Ovary (tissue), 9 donors: Measurements from ENCODE around the gene PLEKHA5. TPM values are rescaled to one million over a fixed set of nuclear protein-coding genes. Genes with fewer than 3 reads are reported as not detected.
"Not testable (repeated sequence)": the region's sequence is repeated elsewhere in the genome, so short reads cannot be mapped to it uniquely, and the experiment has no call there.

ENCODE experiments used
- DNase-seq, 5 donors: peaks; one replicate each; pipeline ENCODE4 v3.0.0-alpha.2; 2019 to 2020
- H3K27ac ChIP-seq, 2 donors: fragments of 200-600 bp; one replicate each; pipeline versions ENCODE4 v1.5.1 to v1.8.0; 2019 to 2022
- H3K27me3 ChIP-seq: fragments of 200-600 bp; one replicate; pipeline ENCODE4 v1.8.0; 2022
- H3K36me3 ChIP-seq: fragments of 200-600 bp; sonication (generic); one replicate; pipeline ENCODE4 v1.5.1; 2019
- H3K4me1 ChIP-seq: one replicate; pipeline ENCODE4 v1.8.1; 2013; ENCODE audit warnings: mild to moderate bottlenecking, moderate library complexity; ENCODE audit not compliant: insufficient read depth
- H3K4me3 ChIP-seq: fragments of 200-600 bp; sonication (generic); one replicate; pipeline ENCODE4 v1.5.1; 2017
- H3K9me3 ChIP-seq, 2 donors: fragments of 200-600 bp in 1 of 2; sonication (generic) in 1 of 2; one replicate each; pipeline versions ENCODE4 v1.5.1 to v1.8.1; 2013 to 2019; ENCODE audit warnings: mild to moderate bottlenecking in 1 of 2, moderate library complexity in 1 of 2
- CTCF ChIP-seq, 3 donors: fragments of 450-650 bp in 2 of 3; fragments of 200-600 bp in 1 of 3; IDR thresholded peaks; one replicate each; pipeline versions ENCODE4 v1.5.1 to v1.8.0; 2016 to 2022; ENCODE audit warnings: antibody characterized with exemption in 3 of 3, mild to moderate bottlenecking in 1 of 3
- EP300 ChIP-seq: sonication (generic); formaldehyde crosslinking; IDR thresholded peaks from one replicate; pipeline ENCODE4 v1.6.1; 2017; ENCODE audit warnings: antibody characterized with exemption
- POLR2A ChIP-seq: fragments of 450-650 bp; IDR thresholded peaks from one replicate; pipeline ENCODE4 v1.6.1; 2017; ENCODE audit warnings: antibody characterized with exemption, mild to moderate bottlenecking, moderate library complexity
- WGBS, 3 donors: extraction: QIAGEN DNeasy Blood & Tissue Kit in 1 of 3; methylation state at CpG; one replicate each; pipeline versions ENCODE4 v1.1.5 to v1.1.7; 2013 to 2017; 5-methylcytosine and 5-hydroxymethylcytosine counted together
- intact Hi-C, 4 donors: fragments of 100-400 bp; cut with DNase I; formaldehyde crosslinking; loops; one replicate each; pipeline versions ENCODE4 v1.11.0 to v1.15.1; 2022 to 2023
- polyA plus RNA-seq, 2 donors: library from polyadenylated mRNA; stranded (reverse); fragments of 200-250 nt in 1 of 2; fragments of 350-450 nt in 1 of 2; fragmentation: Illumina TruSeq in 1 of 2; extraction: RNeasy Lipid Tissue Mini Kit (QIAGEN cat#74804) in 1 of 2; gene quantifications; one replicate each; pipeline ENCODE4 v1.2.3, GENCODE V29; 2013 to 2014
- total RNA-seq, 7 donors: library from RNA; depleted of rRNA in 2 of 7; stranded (reverse); fragments of >200 nt in 2 of 7; fragmentation: NEBNext Ultra II Directional in 3 of 7; extraction: Animal tissue kit (Norgen Biotek cat#: 25700) in 3 of 7; gene quantifications; one replicate each; pipeline versions ENCODE4 v1.1.0 to v1.2.4, GENCODE V29; 2016 to 2023
- donor health status: DM: no; HTN: no; CAD: no; lungs with moderate emphysema.
- donor health status: DM: no; HTN: no; CAD: no.
- donor health status: Bipolar disorder and iron deficiency.
- donor health status: DM: yes; HTN: yes; CAD: no.
- donor health status: DM: no; HTN: no; CAD: no.
- donor health status: DM: yes; HTN: yes; CAD: no.

The PLEKHA5 gene
- total and polyA plus RNA-seq, 9 donors: 32.2 to 65.6 (median 45.7) TPM

DNA sequence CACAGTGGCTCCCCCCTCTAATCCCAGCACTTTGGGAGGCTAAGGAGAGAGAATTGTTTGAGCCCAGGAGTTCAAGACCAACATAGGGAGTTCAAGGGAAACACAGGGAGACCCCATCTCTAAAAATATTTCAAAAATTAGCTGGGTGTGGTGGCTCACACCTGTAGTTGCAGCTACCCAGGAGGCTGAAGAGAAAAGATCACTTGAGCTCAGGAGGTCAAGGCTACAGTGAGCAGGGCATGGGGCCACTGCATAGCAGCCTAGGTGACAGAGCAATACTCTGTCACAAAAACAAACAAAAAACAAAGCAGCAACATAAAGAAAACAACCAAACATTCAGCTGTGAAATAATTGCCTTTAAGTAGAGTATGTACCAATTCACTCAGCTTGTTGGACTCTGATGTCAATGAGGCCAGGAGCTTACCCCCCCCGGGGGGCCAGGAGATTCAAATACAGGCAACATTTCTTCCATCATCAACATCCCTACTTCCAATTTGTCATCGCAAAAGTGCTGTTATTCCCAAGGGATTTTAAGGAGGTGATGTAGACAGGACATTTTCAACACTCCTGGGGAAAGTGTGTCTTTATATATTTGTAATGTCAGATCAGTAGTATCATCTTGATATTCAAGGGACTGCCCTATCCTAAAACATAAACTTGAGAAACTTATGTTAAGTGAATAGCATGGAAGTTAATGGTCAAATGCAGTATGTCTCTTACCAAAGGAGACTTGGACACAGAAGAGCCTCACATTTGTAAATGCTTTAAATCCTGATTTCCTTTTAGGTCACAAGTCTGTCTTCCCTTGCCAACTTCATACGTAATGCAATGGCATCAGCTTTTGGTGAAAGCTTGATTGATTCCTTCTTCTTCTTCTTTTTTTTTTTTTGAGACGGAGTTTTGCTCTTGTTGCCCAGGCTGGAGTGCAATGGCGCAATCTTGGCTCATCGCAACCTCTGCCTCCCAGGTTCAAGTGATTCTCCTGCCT is 269.1 kb downstream of the PLEKHA5 start:
- Histone ChIP-seq H3K27me3 (no peaks in the 10 kb centered on the region), H3K9me3 (no peaks in the 10 kb centered on the region), H3K4me1 (no peaks in the 10 kb centered on the region), H3K36me3 (no peaks in the 10 kb centered on the region), H3K4me3 (no peak overlapping the region), H3K27ac (no peak overlapping the region)
- intact Hi-C loops: no loop called here
- 78 to 85% (median 81%) methylated on average over 6 of the region's 6 CpGs for WGBS, 3 donors
- TF ChIP-seq CTCF (IDR thresholded peaks at IDR 0.05) (no peak), EP300 (no peak), POLR2A (no peak)
- DNase-seq: no peak

GRCh38 chr12:19400649-19401285 is 271.2 kb downstream of the PLEKHA5 start:
- H3K9me3 ChIP-seq, DNase-seq, H3K4me1 ChIP-seq, H3K4me3 ChIP-seq, H3K27ac ChIP-seq, H3K36me3 ChIP-seq, H3K27me3 ChIP-seq, intact Hi-C loops: not testable (repeated sequence)
- 95 to 97% (median 96%) methylated on average over 9 of the region's 9 CpGs for WGBS, 3 donors

- H3K4me3 ChIP-seq: no peak overlapping the region
- H3K4me1 ChIP-seq: no peaks in the 10 kb centered on the region
- H3K27me3 ChIP-seq: no peaks in the 10 kb centered on the region
- no peaks in the 10 kb centered on the region for H3K9me3 ChIP-seq
- no peaks in the 10 kb centered on the region for H3K36me3 ChIP-seq
- TF ChIP-seq POLR2A (no peak), CTCF (IDR thresholded peaks at IDR 0.05) (no peak), EP300 (no peak)
- DNase-seq: no peak
- intact Hi-C loops: no loop called here
- 81 to 92% (median 83%) methylated on average over 6 of the region's 6 CpGs for WGBS, 3 donors
- H3K27ac ChIP-seq: no peak overlapping the region
Observed at GRCh38 chr12:19402211-19402610, 272.7 kb downstream of the PLEKHA5 start.

- no peak overlapping the region for H3K4me3 ChIP-seq
- intact Hi-C loops: no loop called here
- no peak for DNase-seq
- TF ChIP-seq POLR2A (no peak), EP300 (no peak), CTCF (IDR thresholded peaks at IDR 0.05) (no peak)
- no peaks in the 10 kb centered on the region for H3K9me3 ChIP-seq
- no peak overlapping the region for H3K27ac ChIP-seq
- H3K4me1 ChIP-seq: no peaks in the 10 kb centered on the region
- no peaks in the 10 kb centered on the region for H3K36me3 ChIP-seq
- H3K27me3 ChIP-seq: no peaks in the 10 kb centered on the region
- WGBS, 3 donors: 72 to 91% (median 76%) methylated on average over 4 of the region's 4 CpGs
Observed at GRCh38 chr12:19402743-19403431, 273.4 kb downstream of the PLEKHA5 start.
